Superior temporal gyrus (tissue), 1 donor: ENCODE measurements around the gene MTHFD1L.
"Not testable (repeated sequence)": the region's sequence is repeated elsewhere in the genome, so short reads cannot be mapped to it uniquely, and the experiment has no call there.

ENCODE experiments used
- DNase-seq: peaks from one replicate; pipeline ENCODE4 v3.0.0-alpha.2; 2016; ENCODE audit errors: extremely low spot score

Gene MTHFD1L

DNA sequence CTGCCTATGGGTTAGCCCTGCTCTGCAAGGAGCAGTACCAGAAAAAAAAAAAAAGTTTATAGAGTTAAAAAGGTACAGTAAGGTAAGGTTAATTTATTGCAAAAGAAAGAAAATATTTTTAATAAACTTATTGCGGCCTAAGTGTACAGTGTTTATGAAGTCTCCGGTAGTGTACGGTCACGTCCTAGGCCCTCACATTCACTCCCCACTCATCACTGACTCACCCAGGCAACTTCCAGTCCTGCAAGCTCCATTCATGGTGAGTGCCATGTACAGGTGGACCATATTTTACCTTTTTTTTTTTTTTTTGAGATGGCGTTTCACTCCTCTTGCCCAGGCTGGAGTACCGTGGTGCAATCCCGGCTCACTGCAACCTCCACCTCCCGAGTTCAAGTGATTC lies 258.1 kb downstream of the MTHFD1L start:
- DNase-seq: not testable (repeated sequence)

DNA sequence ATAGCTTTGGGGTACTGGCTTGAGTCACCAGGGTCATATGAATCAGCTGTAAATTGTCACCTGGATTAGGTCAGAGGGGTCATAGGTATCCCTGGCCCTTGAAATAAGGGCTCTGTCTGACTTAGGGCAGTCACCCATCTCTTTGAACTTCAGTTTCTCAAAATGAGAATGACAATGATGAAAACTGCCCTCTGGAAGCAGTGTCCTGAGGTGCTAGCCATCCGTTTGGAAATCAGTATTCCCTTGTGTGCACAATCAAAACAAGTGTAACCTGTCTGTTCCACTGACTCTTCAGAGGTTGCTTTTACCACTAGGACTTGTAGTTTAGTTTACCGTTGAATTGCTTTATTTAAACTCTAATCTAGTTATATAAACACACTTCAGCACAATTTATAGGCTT lies 259.7 kb downstream of the MTHFD1L start:
- DNase-seq: not testable (repeated sequence)

DNA sequence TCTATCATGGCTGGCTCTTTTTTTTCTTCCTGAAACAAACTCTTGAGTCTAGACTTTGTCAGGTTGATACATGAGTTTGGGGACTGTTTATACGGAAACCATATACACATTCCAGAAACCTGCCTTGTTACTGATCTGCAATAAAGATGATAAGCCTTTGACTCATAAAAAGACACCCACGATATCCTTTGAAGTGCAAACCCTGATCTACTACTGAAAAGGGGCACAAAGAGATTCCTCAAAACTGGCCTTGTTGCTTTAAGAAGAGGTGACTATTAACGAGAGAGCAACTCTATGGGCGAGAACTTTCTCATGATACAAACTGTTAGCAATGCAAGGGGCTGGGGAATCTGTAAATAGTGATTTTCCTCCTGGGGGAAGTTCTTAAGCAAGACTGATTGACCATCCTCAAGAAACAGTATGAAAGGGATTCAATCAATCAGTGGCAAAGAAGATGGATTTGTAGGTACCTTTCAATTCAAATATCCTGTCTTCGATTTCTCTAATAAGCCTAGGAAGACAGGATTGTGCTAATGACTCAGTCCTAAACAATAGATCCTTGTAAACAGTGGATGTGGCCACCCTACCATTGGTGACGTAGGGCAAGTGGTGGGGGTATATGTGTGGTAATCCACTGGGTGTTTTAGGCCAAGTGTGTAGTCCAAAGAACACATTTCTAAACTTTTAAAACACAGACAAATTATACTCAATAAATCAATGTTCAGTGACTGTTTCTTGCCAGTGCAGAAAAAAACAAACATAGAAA lies 260.3 kb downstream of the MTHFD1L start:
- DNase-seq: not testable (repeated sequence)

DNA sequence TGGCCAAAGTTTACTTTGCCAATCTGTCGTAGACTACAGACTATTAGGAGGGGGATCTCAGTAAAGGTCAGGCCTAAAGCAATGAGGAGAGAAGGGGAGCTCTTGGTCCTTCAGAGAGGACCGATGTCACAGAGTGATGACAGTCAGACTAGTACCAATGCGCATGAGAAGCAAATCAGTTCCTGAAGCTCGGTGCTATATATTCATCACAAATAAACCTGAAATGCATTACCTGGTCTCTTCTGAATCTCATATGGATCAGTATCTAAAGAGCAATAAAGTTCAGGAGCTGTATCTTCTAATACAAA lies 260.9 kb downstream of the MTHFD1L start:
- DNase-seq: not testable (repeated sequence)

DNA sequence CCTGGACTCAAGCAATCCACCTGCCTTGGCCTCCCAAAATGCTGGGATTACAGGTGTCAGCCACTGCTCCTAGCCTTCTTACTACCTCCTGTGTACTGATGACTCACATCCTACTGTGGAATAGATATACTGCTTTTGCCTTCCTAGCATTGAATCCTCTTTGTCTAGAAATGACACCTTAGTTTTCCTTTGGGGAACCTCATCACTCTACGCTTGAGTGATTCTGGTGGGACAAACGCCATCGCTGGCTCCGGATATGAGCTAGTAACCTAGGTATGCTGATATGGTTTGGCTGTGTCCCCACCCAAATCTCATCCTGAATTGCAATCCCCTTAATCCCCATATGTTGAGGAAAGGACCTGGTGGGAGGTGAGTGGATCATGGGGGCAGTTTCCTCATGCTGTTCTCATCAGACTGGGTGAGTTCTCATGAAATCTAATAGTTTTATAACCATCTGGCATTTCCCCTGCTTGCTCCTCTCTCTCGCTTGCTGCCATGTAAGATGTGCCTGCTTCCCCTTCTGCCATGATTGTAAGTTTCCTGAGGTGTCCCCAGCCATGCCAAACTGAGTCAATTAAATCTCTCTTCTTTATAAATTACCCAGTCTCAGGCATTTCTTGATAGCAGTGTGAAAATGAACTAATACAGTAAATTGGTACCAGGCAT lies 261.8 kb downstream of the MTHFD1L start:
- not testable (repeated sequence) for DNase-seq

DNA sequence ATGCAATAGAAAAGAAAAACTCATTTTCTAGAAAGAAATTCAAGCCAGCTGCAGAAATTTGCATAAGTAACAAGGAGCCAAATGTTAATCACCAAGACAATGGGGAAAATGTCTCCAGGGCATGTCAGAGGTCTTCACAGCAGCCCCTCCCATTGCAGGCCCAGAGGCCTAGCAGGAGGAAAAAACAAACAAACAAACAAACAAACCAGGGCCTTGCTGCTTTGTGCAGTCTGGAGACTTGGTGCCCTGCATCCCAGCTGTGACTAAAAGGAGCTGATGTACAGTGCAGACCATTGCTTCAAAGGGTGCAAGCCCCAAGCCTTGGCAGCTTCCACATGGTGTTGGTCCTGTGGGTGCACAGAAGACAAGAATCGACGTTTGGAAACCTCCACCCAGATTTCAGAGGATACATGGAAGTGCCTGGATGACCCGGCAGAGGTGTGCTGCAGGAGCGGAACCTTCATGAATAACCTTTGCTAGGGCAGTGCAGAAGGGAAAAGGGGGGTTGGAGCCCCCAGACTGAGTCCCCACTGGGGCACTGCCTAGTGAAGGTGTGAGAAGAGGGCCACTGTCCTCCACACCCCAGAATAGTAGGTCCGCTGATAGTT lies 263.4 kb downstream of the MTHFD1L start:
- no peak for DNase-seq

DNA sequence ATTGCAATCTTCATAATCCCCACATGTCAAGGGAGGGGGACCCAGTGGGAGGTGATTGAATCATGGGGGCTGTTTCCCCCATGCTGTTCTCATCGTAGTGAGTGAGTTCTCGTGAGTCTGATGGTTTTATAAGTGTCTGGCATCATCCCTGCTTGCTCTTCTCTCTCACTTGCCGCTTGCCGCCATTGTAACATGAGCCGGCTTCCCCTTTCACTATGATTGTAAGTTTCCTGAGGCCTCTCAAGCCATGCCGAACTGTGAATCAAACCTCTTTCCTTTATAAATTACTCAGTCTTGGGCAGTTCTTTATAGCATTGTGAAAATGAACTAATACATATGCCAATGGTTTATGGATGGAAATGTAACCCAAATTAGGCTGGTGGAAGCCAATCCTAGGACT lies 264.8 kb downstream of the MTHFD1L start:
- DNase-seq: no peak

DNA sequence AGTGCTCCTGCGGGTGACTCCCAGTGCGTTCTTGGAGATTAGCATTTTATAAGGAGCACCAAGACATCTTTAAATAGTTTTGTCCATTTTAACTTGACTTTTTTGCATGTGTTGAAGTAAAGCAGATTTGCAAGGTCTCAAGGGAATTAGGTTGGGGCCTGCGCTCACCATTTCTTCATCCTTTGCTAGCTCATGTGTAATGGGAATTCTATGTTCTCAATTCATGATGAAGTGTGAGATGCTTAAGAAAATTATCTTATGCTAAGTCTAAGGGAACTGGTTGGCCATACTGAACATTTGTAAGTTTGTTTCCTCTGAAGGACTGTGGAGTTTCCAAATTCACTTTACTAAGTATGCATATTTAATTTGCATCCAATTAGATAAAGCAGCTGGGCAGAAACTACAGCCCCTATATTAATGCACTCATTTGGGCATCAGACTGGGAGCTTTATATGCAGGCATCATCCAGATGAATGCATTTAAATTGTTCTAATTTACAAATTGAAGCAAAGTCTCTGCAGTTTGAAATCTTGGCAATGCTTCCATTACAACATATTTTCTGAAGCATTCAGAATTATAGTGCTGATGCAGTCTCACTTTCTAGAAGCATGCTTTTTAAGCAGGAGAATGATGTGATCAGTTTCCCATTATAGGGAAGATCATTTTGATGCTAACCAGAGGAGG lies 266.0 kb downstream of the MTHFD1L start:
- DNase-seq: no peak

DNA sequence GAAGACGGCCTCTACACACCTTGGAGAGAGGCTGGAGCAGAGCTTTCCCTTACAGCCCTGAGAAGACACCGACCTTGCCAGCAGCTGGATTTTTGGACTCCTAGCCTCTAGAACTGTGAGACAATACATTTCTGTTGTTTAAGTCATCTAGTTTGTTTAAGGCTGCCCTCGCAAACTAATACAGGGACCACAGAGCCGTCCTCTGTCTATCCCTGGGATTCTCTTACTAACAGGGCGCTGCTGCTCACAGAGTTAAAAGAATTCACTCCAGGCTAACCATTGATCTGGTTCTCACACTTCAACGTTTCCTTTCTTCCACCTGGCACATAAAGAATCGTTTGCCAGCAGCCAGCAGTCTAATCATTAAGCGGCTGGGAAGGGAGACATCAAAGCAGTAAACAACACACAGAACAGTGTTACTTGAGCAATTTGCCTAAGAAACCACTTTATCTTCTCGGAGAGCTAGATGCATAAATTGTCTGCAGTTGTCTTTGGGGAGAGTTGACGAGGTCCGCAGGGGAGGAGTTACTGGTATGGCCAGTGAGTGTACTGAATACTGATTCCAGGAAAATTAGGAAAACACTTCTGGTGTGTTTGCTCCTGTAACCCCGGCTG lies 270.7 kb downstream of the MTHFD1L start:
- DNase-seq: no peak

DNA sequence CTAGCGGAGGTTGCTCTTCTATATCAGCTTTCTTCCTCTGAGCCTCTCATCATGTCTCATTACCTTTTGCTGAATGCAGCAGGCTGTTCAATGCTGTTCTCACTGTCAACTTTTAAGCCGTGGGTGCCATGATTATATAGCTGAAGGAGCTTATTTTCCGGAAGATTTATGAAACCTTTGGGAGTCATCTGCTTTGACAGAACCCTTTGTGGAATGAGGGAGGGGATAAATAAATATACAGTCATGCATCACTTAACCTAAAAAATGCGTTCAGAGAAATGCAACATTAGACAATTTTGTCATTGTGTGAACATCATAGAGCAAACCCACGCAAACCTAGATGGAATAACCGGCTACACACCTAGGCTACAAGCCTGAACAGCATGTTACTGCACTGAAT lies 272.0 kb downstream of the MTHFD1L start:
- DNase-seq: no peak

DNA sequence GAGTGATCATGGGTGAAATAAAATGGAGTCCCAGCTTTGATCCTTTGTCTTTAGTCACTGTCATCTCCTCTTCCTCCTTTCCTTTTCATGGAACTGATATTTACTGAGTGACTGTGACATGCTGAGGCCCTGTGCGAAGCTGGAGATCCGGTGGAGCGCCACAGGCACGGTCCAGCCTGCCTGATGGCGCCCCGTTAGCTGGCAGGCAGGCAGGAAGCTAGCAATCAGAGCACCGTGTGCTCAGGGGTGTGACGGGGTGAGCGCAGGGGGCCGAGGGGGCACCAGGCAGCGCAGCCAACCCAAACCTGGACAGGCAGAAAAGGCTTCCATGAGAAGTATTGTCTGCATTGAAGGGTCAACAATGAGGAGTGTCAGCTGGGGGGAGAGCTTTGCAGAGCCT lies 274.0 kb downstream of the MTHFD1L start:
- no peak for DNase-seq

DNA sequence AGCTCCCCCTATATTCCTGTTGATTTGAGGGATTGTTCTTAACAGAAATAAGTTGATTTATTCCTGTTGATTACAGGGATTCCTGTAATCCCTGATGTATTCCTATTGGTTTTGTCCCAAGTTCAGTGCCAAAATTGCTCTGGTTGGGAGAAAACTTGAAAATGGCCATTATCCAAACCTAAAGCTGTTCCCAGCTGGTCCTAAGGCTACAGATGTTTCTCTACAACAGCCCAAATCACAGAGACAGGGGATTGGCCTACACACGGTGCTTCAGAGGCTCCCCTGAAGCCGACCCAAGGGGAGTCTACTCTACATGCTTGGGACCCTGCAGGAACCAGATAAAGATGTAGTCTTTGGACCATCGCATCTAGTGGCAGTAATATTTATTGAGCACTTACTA lies 275.3 kb downstream of the MTHFD1L start:
- DNase-seq: no peak

DNA sequence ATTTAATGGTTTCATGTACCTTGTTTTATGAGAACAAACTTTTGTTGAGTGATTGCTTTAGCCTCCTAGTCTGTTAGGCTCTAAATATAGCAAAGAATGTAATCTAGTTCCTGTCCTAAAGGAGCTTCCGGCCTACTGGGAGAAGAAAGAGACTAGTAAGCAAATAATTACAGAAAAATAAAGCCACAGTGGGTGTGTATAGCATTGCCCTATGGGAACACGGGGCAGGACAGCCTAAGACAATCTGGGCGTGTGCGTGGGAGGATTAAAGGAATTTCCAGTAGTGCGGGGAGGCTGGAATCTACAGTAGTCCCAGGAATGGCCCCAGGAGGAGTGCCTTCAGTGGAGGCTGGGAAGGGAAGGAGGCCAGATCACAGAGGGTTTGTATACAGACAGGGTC lies 276.2 kb downstream of the MTHFD1L start:
- no peak for DNase-seq

DNA sequence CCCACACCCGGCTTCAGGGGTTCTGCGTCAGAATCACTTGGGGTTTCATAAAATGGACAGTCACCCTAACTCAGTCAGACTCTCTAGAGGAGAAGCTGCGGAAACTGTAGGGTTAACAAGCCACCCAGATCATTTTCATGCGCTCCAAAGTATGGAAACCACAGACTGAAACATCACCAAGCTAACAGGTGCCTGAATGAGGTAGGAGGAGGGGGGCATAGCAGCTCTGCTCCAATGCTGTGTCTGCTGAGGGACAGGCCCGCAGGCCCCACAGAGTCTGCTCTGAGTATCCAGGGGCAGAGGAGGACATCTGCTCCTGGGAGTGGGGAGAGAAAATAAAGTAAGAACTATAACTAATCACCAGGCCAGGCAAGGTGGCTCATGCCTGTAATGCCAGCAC lies 277.2 kb downstream of the MTHFD1L start:
- no peak for DNase-seq

DNA sequence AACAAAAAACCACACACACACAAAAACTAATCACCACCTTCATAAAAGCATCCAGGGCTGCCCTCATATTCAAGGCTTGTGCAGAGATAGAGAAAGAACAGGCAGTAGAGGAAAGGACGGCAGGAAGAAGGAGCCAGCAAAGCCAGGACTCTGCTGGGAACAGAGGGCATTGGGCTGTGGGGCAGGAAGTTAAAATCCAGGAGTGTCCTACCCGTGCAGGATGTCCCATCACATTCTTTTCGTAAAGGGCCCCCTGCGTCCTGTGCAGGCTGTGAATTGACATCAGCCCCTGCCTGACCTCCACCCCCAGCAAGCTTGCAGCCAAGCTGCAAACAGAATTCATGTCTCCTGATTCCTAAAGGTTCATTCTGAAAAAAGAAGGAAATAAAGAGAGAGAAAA lies 277.8 kb downstream of the MTHFD1L start:
- no peak for DNase-seq

DNA sequence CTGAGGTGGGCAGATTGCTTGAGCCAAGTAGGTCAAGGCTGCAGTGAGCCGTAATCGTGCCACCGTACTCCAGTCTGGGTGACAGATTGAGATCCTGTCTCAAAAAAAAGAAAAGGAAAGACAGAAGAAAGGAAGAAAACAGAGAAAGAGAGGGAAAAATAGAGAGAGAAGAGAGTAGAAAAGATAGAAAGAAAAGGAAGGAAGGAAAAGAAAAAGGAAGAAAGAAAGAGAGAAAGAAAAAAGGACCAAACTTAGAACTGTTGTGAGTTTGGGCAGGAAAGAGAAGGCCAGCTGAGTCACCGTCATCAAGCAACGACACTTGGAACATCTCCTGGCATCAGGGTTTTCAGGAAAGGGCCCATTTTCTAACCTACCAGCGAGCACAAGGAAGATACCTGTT lies 278.3 kb downstream of the MTHFD1L start:
- no peak for DNase-seq

DNA sequence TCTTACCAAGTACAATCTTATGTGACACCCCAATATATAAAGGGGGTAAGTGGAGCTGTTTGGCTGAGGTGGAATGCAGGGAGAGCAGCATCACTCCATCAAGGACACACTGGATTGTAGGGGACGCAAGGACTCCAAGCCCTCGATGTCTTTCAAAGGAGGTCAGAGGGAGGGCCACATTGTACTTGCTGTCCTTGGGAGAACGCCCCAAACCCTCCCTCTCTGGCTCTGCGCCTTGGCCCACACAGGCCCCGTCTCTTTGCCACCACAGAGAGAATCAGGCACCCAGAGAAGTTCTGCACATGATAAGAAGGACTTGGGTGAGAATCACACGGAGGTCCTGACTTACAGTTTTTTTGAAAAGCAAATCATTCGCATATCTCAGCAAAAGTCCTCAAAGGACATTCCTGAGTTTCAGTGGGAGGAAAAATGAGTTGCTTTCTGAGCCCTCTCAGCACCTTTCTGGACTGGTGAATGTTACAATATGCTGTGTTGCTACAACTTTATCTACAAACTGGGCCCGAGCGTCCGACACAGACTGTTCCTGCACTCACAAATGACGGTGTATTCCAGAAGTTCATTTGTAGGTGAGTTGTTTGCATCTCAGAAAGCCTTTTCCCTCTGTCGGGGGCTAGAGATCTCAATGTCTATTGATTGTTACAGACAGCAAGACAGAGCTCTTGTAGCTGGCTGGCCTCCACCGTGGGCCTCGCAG lies 281.8 kb downstream of the MTHFD1L start:
- DNase-seq: no peak

DNA sequence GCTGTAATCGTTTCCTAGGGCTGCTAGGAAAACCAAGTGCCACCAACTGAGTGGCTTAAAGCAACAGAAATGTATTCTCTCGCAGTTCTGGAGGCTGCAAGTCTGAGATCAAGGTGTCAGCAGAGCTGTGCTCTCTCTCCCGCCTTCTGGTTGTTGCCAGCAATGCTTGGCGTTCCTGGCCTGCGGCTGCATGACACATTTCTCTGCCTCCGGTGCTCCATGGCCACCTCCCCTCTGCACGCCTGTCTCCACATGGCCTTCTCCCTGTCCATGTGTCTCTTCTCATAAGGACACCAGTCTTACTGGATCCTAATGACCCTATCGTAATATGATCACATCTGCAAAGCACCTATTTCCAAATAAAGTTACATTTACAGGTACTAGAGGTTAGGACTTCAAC lies 282.6 kb downstream of the MTHFD1L start:
- DNase-seq: no peak

DNA sequence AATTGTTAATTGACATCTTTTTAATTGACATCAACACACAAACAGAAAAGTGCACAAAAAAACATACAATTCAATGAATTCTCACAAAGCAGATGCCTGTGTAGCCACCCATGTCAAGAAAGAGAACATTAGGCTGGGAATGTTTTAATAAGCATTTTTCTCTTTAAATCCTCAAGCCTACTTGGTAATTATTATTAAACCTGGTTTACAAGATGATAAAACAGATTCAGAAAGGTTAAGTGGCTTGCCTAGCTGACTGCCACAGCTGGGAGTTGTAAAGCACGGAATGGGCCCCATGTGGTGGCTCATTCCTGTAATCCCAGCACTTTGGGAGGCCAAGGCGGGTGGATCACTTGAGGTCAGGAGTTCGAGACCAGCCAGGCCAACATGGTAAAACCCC lies 284.3 kb downstream of the MTHFD1L start:
- DNase-seq: no peak
